Measurements from ENCODE around the gene SRPK1.
"Not testable (repeated sequence)": the region's sequence is repeated elsewhere in the genome, so short reads cannot be mapped to it uniquely, and the experiment has no call there.

The SRPK1 gene

GRCh38 chr6:35929601-35930000 is 8.7 kb upstream of the SRPK1 start:
- no peak for DNase-seq

GRCh38 chr6:35926509-35927215 is 5.8 kb upstream of the SRPK1 start:
- no peak for DNase-seq

- DNase-seq: no peak
Measured at GRCh38 chr6:35925961-35926360, 5.1 kb upstream of the SRPK1 start.

GRCh38 chr6:35924146-35924545 is 3.2 kb upstream of the SRPK1 start:
- DNase-seq: no peak

- no peak for DNase-seq
Measured at GRCh38 chr6:35922139-35922554, 1.2 kb upstream of the SRPK1 start.

- peak; percentile 33 for DNase-seq
Measured at GRCh38 chr6:35919827-35920751, 809 bp downstream of the SRPK1 start.

GRCh38 chr6:35919085-35919826 is 1.6 kb downstream of the SRPK1 start:
- DNase-seq: no peak

- DNase-seq: not testable (repeated sequence)
Measured at GRCh38 chr6:35916893-35917292, 4.0 kb downstream of the SRPK1 start.

GRCh38 chr6:35916056-35916455 is 4.8 kb downstream of the SRPK1 start:
- DNase-seq: no peak

- no peak for DNase-seq
Measured at GRCh38 chr6:35914536-35914935, 6.4 kb downstream of the SRPK1 start.

- DNase-seq: no peak
Measured at GRCh38 chr6:35911871-35912653, 8.8 kb downstream of the SRPK1 start.

GRCh38 chr6:35909571-35909970 is 11.3 kb downstream of the SRPK1 start:
- not testable (repeated sequence) for DNase-seq

- not testable (repeated sequence) for DNase-seq
Measured at GRCh38 chr6:35908753-35909401, 12.0 kb downstream of the SRPK1 start.

- no peak for DNase-seq
Measured at GRCh38 chr6:35907750-35908149, 13.1 kb downstream of the SRPK1 start.

GRCh38 chr6:35906499-35906846 is 14.4 kb downstream of the SRPK1 start:
- no peak for DNase-seq

GRCh38 chr6:35905841-35906498 is 14.9 kb downstream of the SRPK1 start:
- no peak for DNase-seq

GRCh38 chr6:35905141-35905785 is 15.6 kb downstream of the SRPK1 start:
- no peak for DNase-seq

GRCh38 chr6:35903679-35904078 is 17.2 kb downstream of the SRPK1 start:
- DNase-seq: no peak

GRCh38 chr6:35900448-35900847 is 20.4 kb downstream of the SRPK1 start:
- DNase-seq: no peak

- no peak for DNase-seq
Measured at GRCh38 chr6:35898003-35898402, 22.9 kb downstream of the SRPK1 start.

- no peak for DNase-seq
Measured at GRCh38 chr6:35897486-35897885, 23.4 kb downstream of the SRPK1 start.
